Vagina (tissue), 2 donors: ENCODE results near the gene NOM1.

Experiments
- CTCF ChIP-seq, 3 experiments: fragments of 450-650 bp in 2 of 3; fragments of 200-600 bp in 1 of 3; sonication (generic) in 1 of 3; IDR thresholded peaks; one replicate each; pipeline ENCODE4 v1.5.1; 2017 to 2019; ENCODE audit warnings: antibody characterized with exemption in 3 of 3, mild to moderate bottlenecking in 2 of 3, moderate library complexity in 2 of 3
- POLR2AphosphoS5 ChIP-seq, 2 donors: sonication (generic); formaldehyde crosslinking; IDR thresholded peaks; one replicate each; pipeline ENCODE4 v1.9.0; 2017; ENCODE audit warnings: antibody characterized with exemption in 2 of 2, mild to moderate bottlenecking in 2 of 2, low read depth in 1 of 2; ENCODE audit not compliant: insufficient read depth in 1 of 2

- TF ChIP-seq CTCF (IDR thresholded peaks at IDR 0.05) (no peak), POLR2AphosphoS5 (IDR thresholded peaks at IDR 0.05; ENCODE audit: insufficient read depth in 1 of 2, low read depth in 1 of 2) (no peak)
Observed at GRCh38 chr7:156954941-156955340, 5.4 kb downstream of the NOM1 start.
